Measurements from ENCODE around the gene WDR53.

GRCh38 chr3:196603683-196604082 lies 35.3 kb upstream of the WDR53 start:
- TF ChIP-seq CTCF (IDR thresholded peaks at IDR 0.05), result no peak
- TF ChIP-seq POLR2A (IDR thresholded peaks at IDR 0.05), result no peak

Data from Peyer's patch (tissue), 4 donors.